OCI-LY3 (cell line): ENCODE measurements around the gene CCDC70.

ENCODE experiments used
- H2AFZ ChIP-seq: fragments of 200-600, 300-600 bp; shearing (Covaris generic); 2 replicates; pipeline ENCODE4 v1.6.0; 2014; ENCODE audit warnings: antibody characterized with exemption, low read depth, low read length
- H3K27ac ChIP-seq: fragments of 200-600, 300-600 bp; sonication (generic); 2 replicates; pipeline ENCODE4 v1.5.1; 2014; ENCODE audit warnings: mild to moderate bottlenecking, low read length, moderate library complexity, mixed read lengths
- H3K27me3 ChIP-seq: fragments of 200-600, 300-600 bp; sonication (generic); 2 replicates; pipeline ENCODE4 v1.6.1; 2014; ENCODE audit warnings: low read depth, low read length, mixed read lengths
- H3K36me3 ChIP-seq: fragments of 200-600, 300-600 bp; sonication (generic); replicated peaks from 2 replicates; pipeline ENCODE3; 2014; ENCODE audit warnings: low read depth, low read length, mixed read lengths
- H3K4me1 ChIP-seq: fragments of 300-600, 200-600 bp; sonication (generic); 2 replicates; pipeline ENCODE4 v1.6.1; 2014; ENCODE audit warnings: low read length, mixed read lengths
- H3K4me2 ChIP-seq: fragments of 200-600, 300-600 bp; sonication (generic); 2 replicates; pipeline ENCODE4 v1.6.1; 2014; ENCODE audit warnings: low read length, mixed read lengths
- H3K4me3 ChIP-seq: fragments of 300-600, 200-600 bp; sonication (generic); 2 replicates; pipeline ENCODE4 v1.5.1; 2014; ENCODE audit warnings: antibody characterized with exemption, mild to moderate bottlenecking, low read length, moderate library complexity
- H3K79me2 ChIP-seq: fragments of 300-600, 200-600 bp; shearing (Covaris generic); 2 replicates; pipeline ENCODE4 v1.6.1; 2014; ENCODE audit warnings: mild to moderate bottlenecking, low read length, mixed read lengths
- H3K9ac ChIP-seq: fragments of 300-600, 200-600 bp; shearing (Covaris generic); 2 replicates; pipeline ENCODE4 v1.6.0; 2014; ENCODE audit warnings: mild to moderate bottlenecking, low read length, moderate library complexity
- H3K9me3 ChIP-seq: fragments of 200-600, 300-600 bp; shearing (Covaris generic); 2 replicates; pipeline ENCODE4 v1.6.1; 2014; ENCODE audit warnings: low read length, mixed read lengths; ENCODE audit not compliant: insufficient read depth
- H4K20me1 ChIP-seq: fragments of 200-600, 300-600 bp; sonication (generic); 2 replicates; pipeline ENCODE4 v1.6.1; 2016; ENCODE audit warnings: low read length, mixed read lengths; ENCODE audit not compliant: insufficient read depth
- EZH2phosphoT487 ChIP-seq: fragments of 200-600 bp; shearing (Covaris generic); IDR thresholded peaks from 2 replicates; pipeline ENCODE4 v1.6.1; 2018; ENCODE audit warnings: antibody characterized with exemption, mixed run types, low read depth
- TF ChIP-seq, protein P1 (sequence below): fragments of 200-600, 300-600 bp; sonication (generic); IDR thresholded peaks from 2 replicates; pipeline ENCODE4 v1.5.1; 2014; ENCODE audit warnings: antibody characterized with exemption, low read length, low read depth

CCDC70 gene

DNA sequence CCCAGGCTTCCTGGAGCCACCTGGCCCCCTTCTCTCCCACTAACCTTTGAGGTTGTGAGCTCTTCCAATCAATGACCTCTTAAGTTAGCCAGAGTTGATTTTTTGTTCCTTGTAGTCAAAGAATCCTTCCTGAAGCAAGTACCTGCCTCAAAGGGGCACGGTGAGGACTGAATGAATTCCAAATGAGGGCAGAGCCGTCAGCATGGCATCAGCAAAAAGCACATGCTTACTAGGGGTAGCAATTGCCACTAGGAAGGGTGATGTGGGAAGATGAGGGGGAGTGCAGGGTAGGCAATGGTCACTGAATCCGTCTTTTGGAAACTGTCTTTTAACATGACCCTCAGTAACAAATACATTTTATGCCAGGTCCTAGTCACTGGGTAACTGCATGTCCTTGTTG is 42.2 kb upstream of the CCDC70 start:
- Histone ChIP-seq H3K27ac (peak overlapping the region; percentile 69), H4K20me1 (no peaks in the 10 kb centered on the region), H2AFZ (peak overlapping the region; percentile 16; the same call in 1 of the 2 replicates), H3K9me3 (no peaks in the 10 kb centered on the region), H3K9ac (peak overlapping the region; percentile 33; the same call in 1 of the 2 replicates), H3K4me1 (peaks cover 77% of the 10 kb centered on the region), H3K36me3 (no peaks in the 10 kb centered on the region), H3K4me2 (peak overlapping the region; percentile 75), H3K4me3 (no peak overlapping the region; the same call in 1 of the 2 replicates), H3K79me2 (no peaks in the 10 kb centered on the region), H3K27me3 (no peaks in the 10 kb centered on the region)
- no peak for TF ChIP-seq EZH2phosphoT487
- TF ChIP-seq, protein P1, sequence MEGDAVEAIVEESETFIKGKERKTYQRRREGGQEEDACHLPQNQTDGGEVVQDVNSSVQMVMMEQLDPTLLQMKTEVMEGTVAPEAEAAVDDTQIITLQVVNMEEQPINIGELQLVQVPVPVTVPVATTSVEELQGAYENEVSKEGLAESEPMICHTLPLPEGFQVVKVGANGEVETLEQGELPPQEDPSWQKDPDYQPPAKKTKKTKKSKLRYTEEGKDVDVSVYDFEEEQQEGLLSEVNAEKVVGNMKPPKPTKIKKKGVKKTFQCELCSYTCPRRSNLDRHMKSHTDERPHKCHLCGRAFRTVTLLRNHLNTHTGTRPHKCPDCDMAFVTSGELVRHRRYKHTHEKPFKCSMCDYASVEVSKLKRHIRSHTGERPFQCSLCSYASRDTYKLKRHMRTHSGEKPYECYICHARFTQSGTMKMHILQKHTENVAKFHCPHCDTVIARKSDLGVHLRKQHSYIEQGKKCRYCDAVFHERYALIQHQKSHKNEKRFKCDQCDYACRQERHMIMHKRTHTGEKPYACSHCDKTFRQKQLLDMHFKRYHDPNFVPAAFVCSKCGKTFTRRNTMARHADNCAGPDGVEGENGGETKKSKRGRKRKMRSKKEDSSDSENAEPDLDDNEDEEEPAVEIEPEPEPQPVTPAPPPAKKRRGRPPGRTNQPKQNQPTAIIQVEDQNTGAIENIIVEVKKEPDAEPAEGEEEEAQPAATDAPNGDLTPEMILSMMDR: no peak

DNA sequence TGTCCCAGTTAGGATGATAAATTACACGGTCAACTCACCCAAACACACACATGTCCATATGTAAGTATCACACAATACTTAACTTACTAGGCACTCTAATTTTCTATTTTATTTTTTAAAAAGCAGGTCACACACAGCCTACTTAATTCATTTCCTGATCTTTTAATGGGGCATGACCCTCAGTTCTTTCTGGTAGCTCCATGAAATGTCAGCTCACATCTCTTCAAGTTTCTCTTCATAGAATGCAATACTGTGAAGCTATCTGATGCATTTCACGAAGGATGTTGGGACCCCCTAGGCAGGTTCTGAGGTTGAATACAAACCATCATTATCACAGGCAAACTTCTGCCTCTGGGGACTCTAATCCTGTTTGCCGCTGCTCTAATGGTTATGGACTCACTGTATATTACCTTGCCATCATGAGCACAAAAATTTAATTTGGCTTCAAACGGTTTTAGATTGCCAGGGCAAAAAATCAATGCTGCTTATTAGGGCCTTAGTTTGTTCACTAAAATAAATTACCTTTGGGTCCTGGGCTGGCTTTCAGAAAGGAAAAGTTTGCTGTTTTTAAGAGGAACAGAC is 41.7 kb upstream of the CCDC70 start:
- H3K27ac ChIP-seq: peak overlapping the region; percentile 69

DNA sequence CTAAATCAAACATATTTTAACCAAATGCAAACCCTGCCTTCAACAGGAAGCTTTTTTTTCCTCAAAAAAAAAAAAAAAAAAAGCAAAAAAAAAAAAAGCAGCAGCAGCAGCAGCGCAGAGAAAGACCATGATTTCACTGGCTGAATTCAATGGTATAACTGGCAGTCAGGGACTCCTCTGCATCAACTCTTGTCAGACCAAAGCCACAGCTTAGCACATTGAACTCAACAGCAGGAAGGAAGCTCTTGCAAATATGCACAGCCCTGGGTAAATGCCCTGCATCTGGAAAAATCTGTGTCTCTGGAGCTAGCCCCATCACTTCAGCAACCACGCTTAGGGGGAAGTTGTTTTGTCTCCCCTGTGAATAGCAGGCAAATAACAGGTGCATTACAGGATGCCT is 40.2 kb upstream of the CCDC70 start:
- H3K79me2 ChIP-seq: no peaks in the 10 kb centered on the region
- peak overlapping the region; percentile 39 for H3K4me3 ChIP-seq
- H4K20me1 ChIP-seq: no peaks in the 10 kb centered on the region
- peak overlapping the region; percentile 75 for H3K4me2 ChIP-seq
- peak overlapping the region; percentile 14 for H3K9ac ChIP-seq
- no peaks in the 10 kb centered on the region for H3K36me3 ChIP-seq
- no peak overlapping the region for H2AFZ ChIP-seq
- TF ChIP-seq EZH2phosphoT487: no peak
- TF ChIP-seq, protein P1: no peak
- H3K27ac ChIP-seq: peak overlapping the region; percentile 69
- H3K4me1 ChIP-seq: peaks cover 66% of the 10 kb centered on the region
- H3K27me3 ChIP-seq: no peaks in the 10 kb centered on the region
- H3K9me3 ChIP-seq: no peaks in the 10 kb centered on the region

More for the DNA sequence above, 41.7 kb upstream of the CCDC70 start:
- Histone ChIP-seq H3K4me1 (peaks cover 76% of the 10 kb centered on the region), H3K9ac (peak overlapping the region; percentile 33; the same call in 1 of the 2 replicates), H4K20me1 (no peaks in the 10 kb centered on the region), H3K4me3 (no peak overlapping the region), H3K27me3 (no peaks in the 10 kb centered on the region), H3K36me3 (no peaks in the 10 kb centered on the region), H3K9me3 (no peaks in the 10 kb centered on the region), H2AFZ (peak overlapping the region; percentile 39), H3K79me2 (no peaks in the 10 kb centered on the region), H3K4me2 (peak overlapping the region; percentile 75)
- no peak for TF ChIP-seq EZH2phosphoT487
- TF ChIP-seq, protein P1: no peak

DNA sequence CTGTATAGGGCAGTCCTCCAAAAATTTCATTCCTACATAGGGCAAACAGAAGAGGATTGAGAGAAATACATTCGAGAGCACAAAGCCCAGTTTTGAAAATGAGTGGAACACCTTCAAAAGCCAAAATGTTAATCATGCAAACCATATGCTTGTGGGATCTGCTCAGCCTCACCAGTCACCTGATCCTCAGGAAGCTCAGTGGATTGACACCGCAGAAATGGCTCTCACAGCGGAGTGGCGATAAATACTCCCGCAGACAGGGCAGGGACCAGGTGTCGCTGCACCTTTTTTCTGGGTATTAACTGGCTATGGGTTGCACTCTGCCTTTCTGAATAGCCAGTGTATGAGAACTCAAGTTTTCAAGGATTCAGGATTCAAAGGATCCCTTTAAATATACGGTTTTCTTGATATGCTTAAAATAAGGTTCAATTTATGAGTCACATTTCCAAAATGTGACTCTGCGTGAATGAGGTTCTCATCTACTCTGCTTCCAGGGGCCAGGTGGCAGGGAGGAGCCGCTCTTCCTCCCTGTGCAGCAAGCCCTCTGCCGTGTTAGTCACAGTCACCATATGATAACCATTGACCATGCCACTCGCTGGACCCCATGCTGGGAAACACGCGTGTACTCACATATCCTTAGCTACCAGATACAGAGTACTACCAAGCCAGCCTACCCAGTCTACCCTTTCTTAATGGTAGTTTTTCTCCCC is 39.5 kb upstream of the CCDC70 start:
- Histone ChIP-seq H3K79me2 (no peaks in the 10 kb centered on the region), H2AFZ (no peak overlapping the region), H3K36me3 (no peaks in the 10 kb centered on the region), H3K4me1 (peaks cover 66% of the 10 kb centered on the region), H3K4me2 (peak overlapping the region; percentile 75), H3K9ac (peak overlapping the region; percentile 14), H3K27me3 (no peaks in the 10 kb centered on the region), H3K4me3 (peak overlapping the region; percentile 39), H3K27ac (peak overlapping the region; percentile 69), H4K20me1 (no peaks in the 10 kb centered on the region), H3K9me3 (no peaks in the 10 kb centered on the region)
- no peak for TF ChIP-seq EZH2phosphoT487
- TF ChIP-seq, protein P1: no peak
